K562 (cell line): ENCODE measurements around the gene CCDC70. TPM values are rescaled to one million over a fixed set of nuclear protein-coding genes. Genes with fewer than 3 reads are reported as not detected.

Experiments used
- ATAC-seq: fragments of 200-7000 bp; cut with Tn5 transposase; 3 replicates; pipeline ENCODE4 v1.9.1; 2020; ENCODE audit warnings: moderate library complexity
- BruUV-seq: library from RNA; stranded (reverse); fragments of 400-500 nt; replicated peaks from 2 replicates; lab custom pipeline; 2021; lab: Mats Ljungman, UMichigan
- CTCF ChIA-PET: fragments of 300-600 bp; formaldehyde crosslinking; extraction: SDS; loops from one replicate; lab custom pipeline; 2021; ENCODE audit warnings: low intra/inter-chr PET ratio; lab: Yijun Ruan, JAX
- POLR2A ChIA-PET: fragments of 300-600, 350-650 bp; sonication (Branson Sonifier 250); formaldehyde crosslinking; extraction: SDS; loops from one replicate; lab custom pipeline; 2021; ENCODE audit warnings: antibody characterized with exemption, inconsistent platforms; lab: Yijun Ruan, JAX
- DNase-seq, 4 experiments: peaks; one replicate each; pipeline versions ENCODE4 v3.0.0 to v3.0.0-alpha.2; 2011 to 2018; ENCODE audit warnings: low spot score in 3 of 4, mixed read lengths in 3 of 4; ENCODE audit errors: extremely low read depth in 1 of 4
- FAIRE-seq: peaks from 2 replicates; lab custom pipeline; 2011; peaks lifted over from hg19 to GRCh38; lab: Jason Lieb, UNC
- H2AFZ ChIP-seq: 2 replicates; pipeline ENCODE4 v1.6.0; 2011; ENCODE audit warnings: low read depth, low read length, control low read depth, inconsistent platforms
- H3K27ac ChIP-seq: fragments of 200-600 bp; 3 replicates; pipeline ENCODE4 v1.8.0; 2011; ENCODE audit warnings: low read depth, mild to moderate bottlenecking, control low read depth, inconsistent platforms, low read length, moderate library complexity, mixed read lengths; ENCODE audit errors: extremely low read depth
- H3K27me3 ChIP-seq, 2 experiments: fragments of 300-600 bp in 1 of 2; 2 replicates in 1 of 2; 3 replicates in 1 of 2; pipeline versions ENCODE4 v1.6.0 to v1.8.0; 2011; ENCODE audit warnings: inconsistent platforms in 2 of 2, low read length in 2 of 2, mild to moderate bottlenecking in 1 of 2, mixed read lengths in 1 of 2, moderate library complexity in 1 of 2; ENCODE audit not compliant: control insufficient read depth in 2 of 2, insufficient read depth in 2 of 2
- H3K36me3 ChIP-seq: fragments of 300-600 bp; 3 replicates; pipeline ENCODE4 v1.8.0; 2011; ENCODE audit warnings: mild to moderate bottlenecking, low read length, inconsistent platforms; ENCODE audit not compliant: control insufficient read depth, insufficient read depth
- H3K4me1 ChIP-seq, 2 experiments: fragments of 200-600 bp in 1 of 2; replicated peaks in 1 of 2; 2 replicates in 1 of 2; 3 replicates in 1 of 2; pipeline versions ENCODE4 v1.5.1 to v1.8.0; 2011; ENCODE audit warnings: inconsistent platforms in 2 of 2, low read length in 2 of 2, mild to moderate bottlenecking in 1 of 2, mixed read lengths in 1 of 2, moderate library complexity in 1 of 2; ENCODE audit not compliant: control insufficient read depth in 2 of 2, insufficient read depth in 2 of 2
- H3K4me2 ChIP-seq: 2 replicates; pipeline ENCODE4 v1.6.1; 2011; ENCODE audit warnings: low read length, control low read depth, inconsistent platforms, mixed read lengths; ENCODE audit not compliant: insufficient read depth
- H3K4me3 ChIP-seq: fragments of 200-600 bp; sonication (generic), shearing (Covaris generic); 2 replicates; pipeline ENCODE4 v1.5.1; 2016; ENCODE audit warnings: control low read depth, inconsistent platforms
- H3K79me2 ChIP-seq: fragments of 200-600 bp; 3 replicates; pipeline ENCODE4 v1.8.0; 2011; ENCODE audit warnings: low read length, inconsistent platforms; ENCODE audit not compliant: control insufficient read depth, insufficient read depth
- H3K9ac ChIP-seq, 2 experiments: 2 replicates each; pipeline versions ENCODE4 v1.6.0 to v1.6.1; 2011; ENCODE audit warnings: low read depth in 2 of 2, low read length in 2 of 2, control low read depth in 1 of 2, inconsistent platforms in 1 of 2, mild to moderate bottlenecking in 1 of 2, mixed read lengths in 1 of 2; ENCODE audit not compliant: insufficient read depth in 1 of 2
- H3K9me1 ChIP-seq: one replicate; pipeline ENCODE4 v1.6.0; 2011; ENCODE audit warnings: inconsistent platforms, mild to moderate bottlenecking, low read length, moderate library complexity; ENCODE audit not compliant: control insufficient read depth, insufficient read depth
- H3K9me3 ChIP-seq: replicated peaks from 2 replicates; pipeline ENCODE4 v1.5.1; 2011; ENCODE audit warnings: low read depth, low read length, inconsistent platforms; ENCODE audit not compliant: control insufficient read depth, insufficient read depth
- H4K20me1 ChIP-seq: replicated peaks from 2 replicates; pipeline ENCODE4 v1.6.1; 2011; ENCODE audit warnings: low read length, inconsistent platforms, mixed read lengths; ENCODE audit not compliant: control insufficient read depth, insufficient read depth
- CBX3 ChIP-seq, 2 experiments: IDR thresholded peaks; 1 replicate in 1 of 2; 2 replicates in 1 of 2; pipeline ENCODE4 v1.6.1; 2012; ENCODE audit warnings: inconsistent platforms in 2 of 2, low read length in 2 of 2, borderline replicate concordance in 1 of 2, control low read depth in 1 of 2
- CREB1 ChIP-seq, 2 experiments: sonication (generic) in 1 of 2; formaldehyde crosslinking in 1 of 2; IDR thresholded peaks; 2 replicates each; pipeline versions ENCODE4 v1.6.1 to v1.8.0; 2012 to 2022; ENCODE audit warnings: inconsistent platforms in 1 of 2, mild to moderate bottlenecking in 1 of 2, missing genetic modification reagents in 1 of 2, moderate library complexity in 1 of 2
- HNRNPK ChIP-seq: fragments of 200-400 bp; formaldehyde crosslinking; IDR thresholded peaks from one replicate; pipeline ENCODE4 v1.6.1; 2018; ENCODE audit warnings: mild to moderate bottlenecking, low read depth, low read length; ENCODE audit not compliant: poor library complexity, severe bottlenecking
- HNRNPUL1 ChIP-seq: fragments of 200-400 bp; formaldehyde crosslinking; IDR thresholded peaks from 2 replicates; pipeline ENCODE4 v1.6.1; 2017; ENCODE audit warnings: low read length
- HOXB6 ChIP-seq: fragments of 250-450 bp; sonication (Bioruptor Pico); IDR thresholded peaks from 2 replicates; pipeline ENCODE4 v1.5.1; 2022; ENCODE audit warnings: mild to moderate bottlenecking, borderline replicate concordance
- MTA1 ChIP-seq: fragments of 450-650 bp; IDR thresholded peaks from 2 replicates; pipeline ENCODE4 v1.6.1; 2017; ENCODE audit warnings: borderline replicate concordance
- TBL1XR1 ChIP-seq, 2 experiments: IDR thresholded peaks; 2 replicates each; pipeline ENCODE4 v1.6.1; 2012; ENCODE audit warnings: improper control_type of control experiment in 2 of 2, low read length in 2 of 2, mild to moderate bottlenecking in 1 of 2
- U2AF2 ChIP-seq: fragments of 200-400 bp; formaldehyde crosslinking; optimal IDR thresholded peaks from 2 replicates; pipeline ENCODE3; 2017; ENCODE audit warnings: low read depth, mild to moderate bottlenecking, low read length
- ZBTB7A ChIP-seq: IDR thresholded peaks from 2 replicates; pipeline ENCODE4 v1.6.1; 2011; ENCODE audit warnings: low read depth, mild to moderate bottlenecking, low read length, moderate library complexity, borderline replicate concordance; ENCODE audit not compliant: control insufficient read depth
- ZNF324 ChIP-seq: fragments of 250-450 bp; sonication (Bioruptor Pico); IDR thresholded peaks from 2 replicates; pipeline ENCODE4 v1.4.0; 2020; ENCODE audit warnings: mild to moderate bottlenecking
- WGBS: fragments of 100-300 bp; shearing (Covaris generic); methylation state at CpG from one replicate; pipeline ENCODE4 v1.1.6; 2016; ENCODE audit warnings: low coverage, mixed read lengths; ENCODE audit not compliant: insufficient coverage; ENCODE audit errors: missing lambda C conversion rate; 5-methylcytosine and 5-hydroxymethylcytosine counted together
- in situ Hi-C: fragments of 300-500 bp; cut with MboI; formaldehyde crosslinking; loops from 4 replicates; pipeline ENCODE4 v1.15.0; 2018; ENCODE audit warnings: inconsistent platforms, mixed read lengths
- intact Hi-C: fragments of 100-400 bp; cut with micrococcal nuclease; formaldehyde crosslinking; loops from 2 replicates; pipeline ENCODE4 v1.14.2; 2022
- polyA plus RNA-seq, 8 experiments: library from polyadenylated mRNA; depleted of rRNA in 4 of 8; stranded (reverse) in 5 of 8; unstranded in 3 of 8; fragments of >200 nt; fragmentation: Nextera tagmentation in 2 of 8; fragmentation: Illumina TruSeq in 1 of 8; extraction: Ambion mirVana in 2 of 8; extraction: Trizol in 1 of 8; gene quantifications; 2 replicates each; pipeline versions ENCODE4 v1.2.1 to v1.2.3, GENCODE V29; 2011 to 2014; ENCODE audit warnings: inconsistent platforms in 1 of 8, missing spikeins in 1 of 8
- total RNA-seq, 7 experiments: library from RNA; depleted of rRNA in 6 of 7; stranded (reverse); fragments of >200 nt in 6 of 7; fragmentation: Illumina TruSeq in 2 of 7; extraction: Trizol in 2 of 7; gene quantifications; 2 replicates each; pipeline versions ENCODE4 v1.2.1 to v1.2.3, GENCODE V29; 2011 to 2021; ENCODE audit warnings: low replicate concordance in 1 of 7
- TF ChIP-seq, protein P1 (sequence below): fragments of 450-650 bp; formaldehyde crosslinking; IDR thresholded peaks from 2 replicates; pipeline ENCODE4 v1.4.0; 2020; ENCODE audit warnings: mild to moderate bottlenecking, mixed read lengths
- TF ChIP-seq, protein P2 (sequence below): fragments of 450-650 bp; IDR thresholded peaks from 2 replicates; pipeline ENCODE4 v1.6.1; 2018; ENCODE audit warnings: mild to moderate bottlenecking, low read depth; ENCODE audit not compliant: partially characterized antibody
- TF ChIP-seq, protein P3 (sequence below): fragments of 250-450 bp; sonication (Bioruptor Pico); IDR thresholded peaks from 2 replicates; pipeline ENCODE4 v1.5.0; 2021
- TF ChIP-seq, protein P4 (sequence below): IDR thresholded peaks from 2 replicates; pipeline ENCODE4 v1.6.1; 2011; ENCODE audit warnings: borderline replicate concordance, low read depth, mild to moderate bottlenecking, moderate library complexity, low read length; ENCODE audit not compliant: insufficient read depth, poor library complexity, severe bottlenecking

The CCDC70 gene
- total and polyA plus RNA-seq, 9 of the 15 experiments (the other 6 are each of a cell fraction or from before 2014, with no cell fraction given), result not detected

DNA sequence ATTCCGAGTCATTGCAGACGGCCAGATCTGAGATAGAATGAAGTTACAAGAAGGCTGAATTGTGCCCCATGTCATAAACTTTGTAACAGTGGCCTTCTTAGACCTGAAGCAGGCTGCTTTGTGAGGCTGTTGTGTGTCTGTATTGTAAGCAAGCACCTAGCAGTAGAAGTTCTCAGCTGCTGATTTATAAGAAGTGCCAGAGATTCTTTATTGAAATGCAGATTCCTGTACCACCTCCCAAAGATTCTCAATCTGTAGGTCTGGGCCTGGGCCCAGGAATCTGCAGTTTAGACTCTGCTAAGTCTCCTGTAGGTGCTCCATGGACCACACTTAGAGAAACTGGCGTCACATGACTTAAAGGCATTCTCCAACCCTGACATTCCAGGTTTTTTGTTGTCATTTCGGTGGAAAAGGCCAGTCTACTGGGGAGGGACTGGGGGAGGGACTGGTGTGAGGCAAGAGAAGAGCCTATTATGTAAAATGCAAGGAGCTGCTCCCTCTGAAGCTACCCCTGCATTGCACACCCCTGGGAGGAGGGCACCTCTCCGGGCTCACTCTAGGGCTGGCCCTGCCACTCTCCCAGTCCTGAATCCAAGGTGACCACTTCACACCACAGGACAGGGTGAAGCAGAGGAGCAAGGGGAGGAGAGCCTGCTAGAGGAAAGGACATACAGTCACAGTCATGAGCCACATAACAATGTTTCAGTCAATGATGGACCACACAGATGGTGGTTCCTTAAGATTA lies 16.0 kb upstream of the CCDC70 start:
- H3K79me2 ChIP-seq, result no peaks in the 10 kb centered on the region
- CTCF ChIA-PET, result interaction anchor here (0.6 kb wide), 1 partner anchor 76 kb away, joined by 3 read pairs; no protein-coding TSS in a partner anchor
- no peak for ATAC-seq
- peak overlapping the region in 1 of 2 experiments; percentile 25; a peak in 1 of 4 replicates for H3K9ac ChIP-seq
- intact Hi-C loops (loop anchor here (5.0 kb wide), 1 partner anchor 282 kb away; the partner anchor contains the start of gene NEK5), in situ Hi-C loops (no loop called here)
- H3K9me1 ChIP-seq, result no peaks in the 10 kb centered on the region
- POLR2A ChIA-PET, result no interaction called here
- H3K9me3 ChIP-seq, result no peaks in the 10 kb centered on the region
- H3K4me1 ChIP-seq, result peaks cover 5 to 6% of the 10 kb centered on the region in 2 experiments; a peak in 3 of 5 replicates
- no peak overlapping the region for H3K4me3 ChIP-seq
- H3K4me2 ChIP-seq, result peak overlapping the region; percentile 78
- H2AFZ ChIP-seq, result peak overlapping the region; percentile 100
- H3K27ac ChIP-seq, result peak overlapping the region; percentile 54; the same call in 1 of the 3 replicates
- DNase-seq, result no peak
- H3K27me3 ChIP-seq, result no peaks in the 10 kb centered on the region
- H4K20me1 ChIP-seq, result no peaks in the 10 kb centered on the region
- no peaks in the 10 kb centered on the region for H3K36me3 ChIP-seq
- WGBS, result 30% methylated on average over 4 of the region's 5 CpGs
- no TSS peak for BruUV-seq
- FAIRE-seq, result no peak
- TF ChIP-seq U2AF2, result no peak
- no peak for TF ChIP-seq HNRNPK
- no peak for TF ChIP-seq MTA1
- TF ChIP-seq CBX3 (IDR thresholded peaks at IDR 0.05; ENCODE audit: borderline replicate concordance in 1 of 2, low read length in 2 of 2), result no peak
- no peak for TF ChIP-seq HNRNPUL1
- TF ChIP-seq, protein P1, sequence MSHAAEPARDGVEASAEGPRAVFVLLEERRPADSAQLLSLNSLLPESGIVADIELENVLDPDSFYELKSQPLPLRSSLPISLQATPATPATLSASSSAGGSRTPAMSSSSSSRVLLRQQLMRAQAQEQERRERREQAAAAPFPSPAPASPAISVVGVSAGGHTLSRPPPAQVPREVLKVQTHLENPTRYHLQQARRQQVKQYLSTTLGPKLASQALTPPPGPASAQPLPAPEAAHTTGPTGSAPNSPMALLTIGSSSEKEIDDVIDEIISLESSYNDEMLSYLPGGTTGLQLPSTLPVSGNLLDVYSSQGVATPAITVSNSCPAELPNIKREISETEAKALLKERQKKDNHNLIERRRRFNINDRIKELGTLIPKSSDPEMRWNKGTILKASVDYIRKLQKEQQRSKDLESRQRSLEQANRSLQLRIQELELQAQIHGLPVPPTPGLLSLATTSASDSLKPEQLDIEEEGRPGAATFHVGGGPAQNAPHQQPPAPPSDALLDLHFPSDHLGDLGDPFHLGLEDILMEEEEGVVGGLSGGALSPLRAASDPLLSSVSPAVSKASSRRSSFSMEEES (CRISPR knock-in tag), result peak; percentile 56
- no peak for TF ChIP-seq TBL1XR1 (IDR thresholded peaks at IDR 0.05; ENCODE audit: low read length in 2 of 2)
- TF ChIP-seq HOXB6, result no peak
- TF ChIP-seq, protein P2, sequence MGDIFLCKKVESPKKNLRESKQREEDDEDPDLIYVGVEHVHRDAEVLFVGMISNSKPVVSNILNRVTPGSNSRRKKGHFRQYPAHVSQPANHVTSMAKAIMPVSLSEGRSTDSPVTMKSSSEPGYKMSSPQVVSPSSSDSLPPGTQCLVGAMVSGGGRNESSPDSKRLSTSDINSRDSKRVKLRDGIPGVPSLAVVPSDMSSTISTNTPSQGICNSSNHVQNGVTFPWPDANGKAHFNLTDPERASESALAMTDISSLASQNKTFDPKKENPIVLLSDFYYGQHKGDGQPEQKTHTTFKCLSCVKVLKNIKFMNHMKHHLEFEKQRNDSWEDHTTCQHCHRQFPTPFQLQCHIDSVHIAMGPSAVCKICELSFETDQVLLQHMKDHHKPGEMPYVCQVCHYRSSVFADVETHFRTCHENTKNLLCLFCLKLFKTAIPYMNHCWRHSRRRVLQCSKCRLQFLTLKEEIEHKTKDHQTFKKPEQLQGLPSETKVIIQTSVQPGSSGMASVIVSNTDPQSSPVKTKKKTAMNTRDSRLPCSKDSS, result no peak
- no peak for TF ChIP-seq ZNF324
- TF ChIP-seq ZBTB7A, result no peak
- no peak for TF ChIP-seq CREB1 (IDR thresholded peaks at IDR 0.05)
- 0 out of 2 replicates have a peak, but pooled peaks have one; percentile 5 for TF ChIP-seq CREB1 (CRISPR knock-in tag; IDR thresholded peaks at IDR 0.05)
- TF ChIP-seq, protein P3, sequence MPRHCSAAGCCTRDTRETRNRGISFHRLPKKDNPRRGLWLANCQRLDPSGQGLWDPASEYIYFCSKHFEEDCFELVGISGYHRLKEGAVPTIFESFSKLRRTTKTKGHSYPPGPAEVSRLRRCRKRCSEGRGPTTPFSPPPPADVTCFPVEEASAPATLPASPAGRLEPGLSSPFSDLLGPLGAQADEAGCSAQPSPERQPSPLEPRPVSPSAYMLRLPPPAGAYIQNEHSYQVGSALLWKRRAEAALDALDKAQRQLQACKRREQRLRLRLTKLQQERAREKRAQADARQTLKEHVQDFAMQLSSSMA, result no peak
- TF ChIP-seq, protein P4, sequence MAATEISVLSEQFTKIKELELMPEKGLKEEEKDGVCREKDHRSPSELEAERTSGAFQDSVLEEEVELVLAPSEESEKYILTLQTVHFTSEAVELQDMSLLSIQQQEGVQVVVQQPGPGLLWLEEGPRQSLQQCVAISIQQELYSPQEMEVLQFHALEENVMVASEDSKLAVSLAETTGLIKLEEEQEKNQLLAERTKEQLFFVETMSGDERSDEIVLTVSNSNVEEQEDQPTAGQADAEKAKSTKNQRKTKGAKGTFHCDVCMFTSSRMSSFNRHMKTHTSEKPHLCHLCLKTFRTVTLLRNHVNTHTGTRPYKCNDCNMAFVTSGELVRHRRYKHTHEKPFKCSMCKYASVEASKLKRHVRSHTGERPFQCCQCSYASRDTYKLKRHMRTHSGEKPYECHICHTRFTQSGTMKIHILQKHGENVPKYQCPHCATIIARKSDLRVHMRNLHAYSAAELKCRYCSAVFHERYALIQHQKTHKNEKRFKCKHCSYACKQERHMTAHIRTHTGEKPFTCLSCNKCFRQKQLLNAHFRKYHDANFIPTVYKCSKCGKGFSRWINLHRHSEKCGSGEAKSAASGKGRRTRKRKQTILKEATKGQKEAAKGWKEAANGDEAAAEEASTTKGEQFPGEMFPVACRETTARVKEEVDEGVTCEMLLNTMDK, result no peak
